Stimulated activated CD8-positive, alpha-beta memory T cell treated with anti-CD3 and anti-CD28 coated beads, Interleukin-4, amount 100 ng/mL, for 4 hours (primary cell): ENCODE data around the gene IKZF3.
A peak's percentile ranks its signal among the peaks of the same experiment; 100 is the strongest.
"Not testable (repeated sequence)": the region's sequence is repeated elsewhere in the genome, so short reads cannot be mapped to it uniquely, and the experiment has no call there.

Experiments used
- DNase-seq, 2 donors: peaks; one replicate each; pipeline ENCODE4 v3.0.0-alpha.2; 2020; ENCODE audit warnings: low read depth in 2 of 2, low spot score in 1 of 2

IKZF3 gene

GRCh38 chr17:39757176-39757662 lies 106.9 kb downstream of the IKZF3 start:
- DNase-seq: no peak

DNA sequence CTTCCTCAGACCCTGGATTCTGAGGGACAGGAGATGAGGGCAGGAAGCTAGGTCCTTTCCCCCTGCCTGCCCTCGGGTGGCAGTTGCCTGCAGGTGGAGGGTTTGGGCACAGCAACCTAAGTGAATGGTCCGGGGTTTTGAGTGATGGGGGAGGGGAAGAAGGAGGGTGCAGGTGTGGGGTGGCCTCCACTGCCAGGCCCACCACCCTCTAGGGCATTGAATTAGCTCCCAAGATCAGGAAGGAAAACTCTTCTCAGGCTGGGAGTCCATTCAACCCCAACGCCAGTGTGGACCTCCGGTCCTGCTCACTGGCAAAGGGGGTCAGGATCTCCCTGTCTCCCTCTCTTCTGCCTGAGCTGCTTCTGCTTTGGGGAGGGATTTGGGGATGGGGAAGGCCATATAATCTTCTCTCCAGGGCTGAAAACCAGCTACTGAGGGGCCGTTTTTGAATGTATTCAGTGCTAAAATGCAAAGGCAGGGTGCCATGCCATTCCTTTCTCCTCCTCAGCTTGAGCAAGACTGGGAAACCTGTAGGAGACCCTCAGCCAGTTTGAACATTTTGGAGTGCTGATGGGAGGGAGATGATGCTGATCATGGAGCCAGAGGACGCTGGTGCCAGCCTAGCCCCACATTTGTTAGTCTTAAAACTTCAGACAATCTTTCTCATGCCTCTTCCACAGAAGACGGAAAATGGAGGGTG lies 107.6 kb downstream of the IKZF3 start:
- DNase-seq: no peak

DNA sequence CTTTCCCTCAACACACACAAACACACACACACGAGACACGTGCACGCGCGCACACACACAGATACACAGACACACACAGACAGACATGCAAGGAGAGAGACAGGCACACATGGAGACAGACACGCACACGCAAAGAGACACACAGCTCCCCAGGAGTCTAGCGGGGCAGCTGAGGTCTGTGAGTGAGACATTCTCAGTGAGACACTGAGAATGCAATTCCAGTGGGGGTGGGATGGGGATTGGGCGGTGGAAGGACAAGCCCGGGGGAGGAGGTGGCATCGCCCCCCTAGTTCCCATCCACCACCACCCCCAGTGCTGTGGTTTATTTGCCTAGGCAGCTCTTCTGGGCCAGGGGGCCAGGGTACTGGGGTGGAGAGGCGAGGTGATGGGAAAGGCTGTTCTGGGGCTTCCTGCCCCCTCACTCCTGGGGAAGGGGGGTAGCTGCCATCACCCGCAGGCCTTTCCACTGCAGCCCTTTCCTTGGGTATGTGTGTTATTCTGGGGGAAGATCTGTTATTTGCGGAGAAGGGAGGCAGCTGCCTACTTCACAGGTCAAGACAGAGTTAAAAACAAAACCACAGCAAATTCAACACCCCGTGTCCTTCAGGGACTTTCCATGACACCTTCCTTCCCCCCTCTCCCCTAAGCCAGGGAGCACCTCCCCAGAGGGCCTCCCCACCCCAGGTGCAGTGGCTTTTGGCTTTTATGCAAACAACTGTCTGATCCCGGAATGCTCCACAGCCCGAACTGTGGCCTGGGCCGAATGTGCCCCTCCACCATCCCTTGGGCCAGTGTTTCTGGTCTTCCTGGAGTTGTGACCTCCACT lies 108.3 kb downstream of the IKZF3 start:
- DNase-seq: peak in 1 of 2 donors; percentile 46

DNA sequence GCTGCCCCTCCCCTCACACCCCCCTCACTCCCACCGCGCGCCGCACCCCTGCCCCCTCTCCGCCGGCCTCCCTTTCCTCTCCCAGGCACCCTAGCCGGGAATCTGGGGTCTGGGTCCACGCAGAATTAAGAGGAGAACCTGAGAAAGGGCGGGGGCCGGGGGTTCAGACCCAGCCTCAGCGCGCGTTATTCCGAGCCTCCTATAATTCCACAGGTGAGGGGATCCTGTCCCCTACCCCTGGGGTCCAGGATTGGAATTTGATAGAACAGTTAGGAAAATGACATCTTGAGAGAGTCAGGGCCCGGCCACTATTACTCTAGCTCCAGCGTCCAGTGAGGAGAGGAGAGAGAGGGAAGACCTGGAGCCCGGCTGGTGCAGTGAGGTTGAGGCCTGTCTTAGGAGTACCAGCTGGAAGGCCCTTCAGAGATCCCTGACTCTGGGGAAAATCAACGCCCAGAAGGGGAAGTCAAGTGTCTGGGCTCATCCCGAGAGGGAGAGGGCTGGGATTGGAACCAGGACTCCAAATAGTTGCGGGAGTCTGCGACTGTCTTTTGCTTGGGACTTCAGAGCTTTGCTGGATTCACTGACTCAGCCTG lies 109.1 kb downstream of the IKZF3 start:
- DNase-seq: no peak

DNA sequence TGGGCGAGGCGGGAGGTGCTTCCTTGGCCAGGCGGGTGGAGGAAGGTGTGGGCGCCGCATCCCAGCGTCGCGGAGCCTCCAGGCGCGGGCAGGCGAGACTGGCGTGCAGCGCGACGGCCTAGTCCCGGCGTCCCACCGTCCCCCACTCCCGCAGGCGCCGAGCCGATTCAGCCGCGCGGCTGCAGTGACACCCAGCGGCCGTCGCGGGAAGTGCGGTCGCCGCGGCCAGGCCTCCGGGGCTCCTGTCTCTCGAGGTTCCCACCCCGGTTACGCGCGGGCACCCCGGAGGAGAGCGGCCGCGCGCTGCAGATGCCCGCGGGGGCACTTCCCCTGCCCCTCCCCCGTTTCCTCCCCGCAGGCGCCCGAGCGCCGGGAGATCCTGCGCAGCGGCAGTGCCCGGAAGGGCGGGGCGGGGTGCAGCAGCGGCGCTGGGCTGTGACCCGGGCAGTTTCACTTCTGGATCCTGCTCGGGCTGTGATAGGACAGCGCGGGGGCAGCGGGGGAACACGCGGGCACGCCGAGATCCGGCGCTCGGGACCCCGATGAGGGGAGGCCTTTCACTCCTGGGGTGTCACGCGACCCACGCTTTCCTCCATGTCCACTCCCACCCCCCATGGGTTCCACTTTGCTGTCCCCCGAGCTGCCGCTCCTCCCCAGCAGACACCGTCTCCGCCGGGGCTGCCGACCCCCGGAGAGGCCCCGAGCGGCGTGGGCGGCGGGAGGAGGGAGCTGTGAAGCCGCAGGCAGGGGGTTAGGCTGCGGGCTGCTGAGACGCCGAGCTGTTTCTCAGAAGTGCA lies 109.8 kb downstream of the IKZF3 start:
- peak; percentile 79 to 93 for DNase-seq

DNA sequence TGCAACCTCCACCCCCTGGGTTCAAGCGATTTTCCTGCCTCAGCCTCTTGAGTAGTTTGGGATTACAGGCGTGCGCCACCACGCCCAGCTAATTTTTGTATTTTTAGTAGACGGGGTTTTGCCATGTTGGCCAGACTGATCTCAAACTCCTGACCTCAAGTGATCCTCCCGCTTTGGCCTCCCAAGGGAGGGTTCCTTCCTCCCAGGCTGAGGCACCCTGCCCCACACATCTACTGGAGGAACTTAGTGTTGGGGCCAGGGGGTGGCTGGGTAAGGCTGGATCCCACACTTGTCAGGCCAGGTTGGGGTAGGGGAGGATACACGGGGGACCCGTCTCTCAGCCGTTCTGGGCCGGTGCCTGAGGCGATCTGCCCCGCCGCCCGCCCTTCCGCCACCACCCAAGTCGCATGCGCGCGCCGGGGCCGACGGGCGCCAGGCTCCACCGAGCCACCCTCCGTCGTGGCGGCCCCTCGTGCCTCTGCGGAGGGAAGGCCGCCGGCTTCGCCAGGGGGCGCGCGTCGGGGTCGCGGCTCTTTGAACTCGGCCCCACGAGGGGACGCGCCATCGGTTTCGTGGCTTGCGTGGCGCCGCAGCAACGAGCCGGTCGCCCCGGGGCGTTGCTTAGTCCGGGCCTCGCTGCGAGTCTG lies 110.5 kb downstream of the IKZF3 start:
- no peak for DNase-seq

GRCh38 chr17:39752241-39752881 lies 111.8 kb downstream of the IKZF3 start:
- DNase-seq: no peak

- DNase-seq: no peak
Observed at GRCh38 chr17:39751637-39752036, 112.5 kb downstream of the IKZF3 start.

DNA sequence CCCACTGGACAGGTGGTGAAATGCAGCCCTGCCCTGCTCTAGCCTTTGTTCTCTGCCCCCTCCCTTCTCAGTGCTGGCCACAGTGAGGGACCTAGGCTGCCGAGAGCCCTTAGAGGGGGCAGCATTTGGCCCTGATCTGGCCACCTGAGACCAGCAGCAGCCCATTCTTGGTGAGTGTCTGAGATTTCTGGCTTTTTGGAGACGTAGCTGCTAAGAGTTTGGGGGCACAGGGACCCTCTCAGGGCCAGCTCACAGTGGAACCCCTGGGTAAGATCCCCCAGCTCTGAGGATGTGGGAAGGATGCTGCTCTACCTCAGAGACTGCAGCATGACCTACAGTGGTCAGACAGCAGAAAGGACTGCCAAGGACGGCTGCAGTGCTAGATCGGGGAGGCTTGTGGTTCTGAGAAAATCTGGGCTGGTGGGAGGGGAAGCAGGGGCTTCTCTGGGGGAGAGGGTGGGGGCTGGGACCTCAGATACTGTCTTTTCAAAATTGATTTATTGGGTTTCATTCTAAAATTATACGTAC lies 113.0 kb downstream of the IKZF3 start:
- DNase-seq: no peak

DNA sequence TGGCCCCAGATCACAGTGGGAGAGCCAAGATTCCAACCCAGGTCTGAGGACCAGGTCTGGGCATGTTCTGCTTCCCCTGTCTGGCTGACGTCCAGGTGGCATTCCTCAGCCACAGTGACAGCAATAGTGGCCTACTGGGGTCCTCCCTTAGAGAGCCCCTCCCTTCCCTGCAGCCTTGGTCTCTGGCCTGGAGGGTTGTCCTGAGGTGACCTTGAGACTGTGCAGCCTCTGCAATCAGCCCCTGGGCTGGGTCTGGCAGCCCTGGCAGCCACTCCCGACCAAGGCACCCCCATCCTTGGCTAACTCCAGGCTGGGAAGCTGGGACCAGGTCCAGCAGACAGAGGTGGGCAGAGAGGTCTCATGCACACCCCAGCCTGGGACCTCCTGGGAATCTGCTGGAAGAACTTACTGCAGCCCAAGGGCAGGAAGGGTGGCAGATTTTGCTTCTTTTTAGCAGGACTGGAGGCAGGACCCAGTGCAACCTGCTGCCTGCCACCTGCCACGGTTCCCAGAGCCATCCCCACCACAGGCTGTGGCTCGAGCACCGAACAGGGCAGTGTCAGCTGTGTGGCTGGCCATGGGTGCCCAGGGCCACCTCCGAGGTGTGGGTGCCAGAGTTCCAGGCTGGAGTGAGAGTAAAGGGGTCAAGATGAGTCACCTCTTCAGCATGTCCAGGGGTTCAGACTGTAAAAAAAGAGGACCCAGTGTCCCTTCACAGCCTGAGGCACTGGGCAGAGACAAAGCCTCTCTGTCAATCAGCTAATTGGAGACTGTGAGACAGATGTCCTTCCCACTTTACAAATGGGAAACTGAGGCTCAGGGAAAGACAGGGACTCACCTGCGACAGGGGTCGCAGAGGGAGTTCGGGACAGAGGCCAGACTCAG lies 113.7 kb downstream of the IKZF3 start:
- no peak for DNase-seq

- not testable (repeated sequence) for DNase-seq
Observed at GRCh38 chr17:39748444-39749034, 115.6 kb downstream of the IKZF3 start.

GRCh38 chr17:39747745-39748144 lies 116.4 kb downstream of the IKZF3 start:
- DNase-seq: no peak

DNA sequence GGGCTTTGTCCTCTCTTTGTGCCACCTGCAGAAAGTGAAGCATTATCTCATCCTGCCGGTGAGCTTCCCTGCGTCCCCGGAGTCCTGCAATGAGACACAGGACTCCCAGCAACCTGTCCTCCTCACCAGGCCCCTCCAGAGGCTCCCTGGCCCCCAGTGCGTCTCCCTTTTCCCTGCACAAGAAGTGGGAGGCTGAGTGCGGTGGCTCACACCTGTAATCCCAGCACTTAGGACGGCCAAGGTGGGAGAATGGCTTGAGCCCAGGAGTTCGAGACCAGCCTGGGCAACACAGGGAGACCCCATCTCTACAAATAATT lies 118.0 kb downstream of the IKZF3 start:
- DNase-seq: no peak

DNA sequence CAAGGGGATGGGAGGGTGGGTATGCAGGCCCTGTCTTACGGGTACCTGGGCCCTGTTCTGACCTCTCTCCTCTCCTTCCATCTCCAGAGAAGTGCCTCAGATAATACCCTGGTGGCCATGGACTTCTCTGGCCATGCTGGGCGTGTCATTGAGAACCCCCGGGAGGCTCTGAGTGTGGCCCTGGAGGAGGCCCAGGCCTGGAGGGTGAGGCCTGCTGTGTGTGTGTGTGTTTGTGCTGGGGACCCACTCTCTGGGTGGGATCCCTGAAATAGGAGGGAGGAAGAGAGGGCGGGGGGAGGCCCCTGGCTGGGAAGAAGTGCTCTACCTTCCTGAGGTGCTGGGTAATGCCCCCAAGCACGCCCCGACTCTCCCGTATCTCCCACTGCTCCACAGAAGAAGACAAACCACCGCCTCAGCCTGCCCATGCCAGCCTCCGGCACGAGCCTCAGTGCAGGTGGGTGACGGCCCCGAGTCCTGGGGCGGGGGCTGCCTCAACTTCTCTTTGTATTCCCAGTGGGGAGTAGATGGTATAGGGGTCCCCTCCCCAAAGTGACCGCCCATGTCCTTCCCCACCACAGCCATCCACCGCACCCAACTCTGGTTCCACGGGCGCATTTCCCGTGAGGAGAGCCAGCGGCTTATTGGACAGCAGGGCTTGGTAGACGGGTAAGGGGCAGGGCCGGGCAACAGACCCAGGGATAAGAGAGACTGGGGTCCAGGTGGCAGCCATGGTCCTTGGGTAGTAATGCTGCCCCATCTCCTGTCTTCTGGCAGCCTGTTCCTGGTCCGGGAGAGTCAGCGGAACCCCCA lies 118.6 kb downstream of the IKZF3 start:
- DNase-seq: no peak

DNA sequence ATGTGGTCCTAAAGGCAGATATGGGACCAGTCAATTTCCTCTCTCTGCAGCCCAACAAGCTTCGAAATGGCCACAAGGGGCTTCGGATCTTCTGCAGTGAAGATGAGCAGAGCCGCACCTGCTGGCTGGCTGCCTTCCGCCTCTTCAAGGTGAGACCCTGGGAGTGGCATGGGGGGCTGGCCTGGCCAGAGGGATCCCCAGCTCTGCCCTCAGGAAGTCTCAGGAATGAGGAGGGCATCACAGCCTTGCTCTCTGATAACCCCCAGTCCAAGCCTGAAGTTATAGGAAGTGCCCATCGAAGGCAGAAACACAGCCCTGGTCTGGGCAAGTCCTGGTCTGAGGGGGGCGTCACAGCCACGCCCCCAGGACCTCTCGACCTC lies 119.3 kb downstream of the IKZF3 start:
- no peak for DNase-seq

DNA sequence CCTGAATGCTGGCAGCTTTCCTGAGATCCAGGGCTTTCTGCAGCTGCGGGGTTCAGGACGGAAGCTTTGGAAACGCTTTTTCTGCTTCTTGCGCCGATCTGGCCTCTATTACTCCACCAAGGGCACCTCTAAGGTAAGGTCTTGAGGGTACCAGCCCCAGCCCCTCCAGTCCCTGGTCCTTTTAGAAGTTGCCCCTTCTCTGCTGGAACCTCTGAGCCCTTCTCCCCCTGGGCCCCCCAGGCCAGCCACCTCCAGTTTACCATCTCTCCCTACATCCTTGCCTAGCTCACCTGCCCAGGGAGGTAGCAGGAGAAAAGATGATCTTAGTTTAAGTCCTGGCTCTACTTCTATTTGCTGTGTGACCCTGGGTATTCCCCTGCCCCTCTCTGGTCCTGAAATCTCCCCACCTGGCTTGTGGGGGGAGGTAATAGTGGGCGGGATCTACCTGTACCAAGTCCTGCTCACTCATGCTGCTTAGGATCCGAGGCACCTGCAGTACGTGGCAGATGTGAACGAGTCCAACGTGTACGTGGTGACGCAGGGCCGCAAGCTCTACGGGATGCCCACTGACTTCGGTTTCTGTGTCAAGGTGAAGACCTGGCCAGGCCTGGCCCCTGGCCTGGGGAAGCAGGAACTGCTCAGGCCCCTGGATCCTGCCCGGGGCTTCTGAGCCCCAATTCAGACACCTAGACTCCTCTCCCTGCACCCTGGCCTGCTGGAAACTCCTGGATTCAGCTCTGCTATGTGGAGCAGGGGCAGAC lies 119.9 kb downstream of the IKZF3 start:
- DNase-seq: no peak

DNA sequence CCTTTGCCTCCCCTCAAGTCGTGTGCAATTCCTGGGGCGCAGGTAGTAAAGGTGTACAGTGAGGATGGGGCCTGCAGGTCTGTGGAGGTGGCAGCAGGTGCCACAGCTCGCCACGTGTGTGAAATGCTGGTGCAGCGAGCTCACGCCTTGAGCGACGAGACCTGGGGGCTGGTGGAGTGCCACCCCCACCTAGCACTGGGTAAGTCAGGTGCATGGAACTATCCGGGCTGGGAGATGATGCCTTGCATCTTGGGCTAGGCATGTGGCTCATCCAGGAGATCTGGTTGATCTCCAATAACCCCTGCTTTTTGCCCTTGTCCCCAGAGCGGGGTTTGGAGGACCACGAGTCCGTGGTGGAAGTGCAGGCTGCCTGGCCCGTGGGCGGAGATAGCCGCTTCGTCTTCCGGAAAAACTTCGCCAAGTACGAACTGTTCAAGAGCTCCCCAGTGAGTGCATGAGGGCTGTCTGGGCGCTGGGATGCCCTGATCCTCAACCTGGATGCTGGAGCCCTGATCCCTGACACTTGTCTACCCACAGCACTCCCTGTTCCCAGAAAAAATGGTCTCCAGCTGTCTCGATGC lies 121.2 kb downstream of the IKZF3 start:
- no peak for DNase-seq
